ENCODE data around the gene IGFN1.

IGFN1 gene

GRCh38 chr1:201190624-201191051 is at the start of gene IGFN1:
Gene IGFN1 (plus strand): TSS chr1:201190824. CDS start chr1:201193294, 2,470 bp downstream.
- no peak for DNase-seq (ENCODE audit: low read depth, low spot score)

- no peak for DNase-seq (ENCODE audit: low read depth, low spot score)
These were observed 49.7 kb upstream of the IGFN1 start for GRCh38 chr1:201140941-201141260.

GRCh38 chr1:201141418-201141817 is 49.2 kb upstream of the IGFN1 start:
- DNase-seq (ENCODE audit: low read depth, low spot score) = no peak

GRCh38 chr1:201142011-201142848 is 48.4 kb upstream of the IGFN1 start:
- no peak for DNase-seq (ENCODE audit: low read depth, low spot score)

GRCh38 chr1:201142849-201143725 is 47.5 kb upstream of the IGFN1 start:
- DNase-seq (ENCODE audit: low read depth, low spot score) = no peak

GRCh38 chr1:201143726-201144635 is 46.6 kb upstream of the IGFN1 start:
- no peak for DNase-seq (ENCODE audit: low read depth, low spot score)

GRCh38 chr1:201144701-201145100 is 45.9 kb upstream of the IGFN1 start:
- DNase-seq (ENCODE audit: low read depth, low spot score) = no peak

- DNase-seq (ENCODE audit: low read depth, low spot score) = no peak
These were observed 45.5 kb upstream of the IGFN1 start for GRCh38 chr1:201145132-201145531.

- no peak for DNase-seq (ENCODE audit: low read depth, low spot score)
These were observed 44.8 kb upstream of the IGFN1 start for GRCh38 chr1:201145816-201146215.

- no peak for DNase-seq (ENCODE audit: low read depth, low spot score)
These were observed 43.8 kb upstream of the IGFN1 start for GRCh38 chr1:201146626-201147390.

- no peak for DNase-seq (ENCODE audit: low read depth, low spot score)
These were observed 43.1 kb upstream of the IGFN1 start for GRCh38 chr1:201147396-201148015.

- no peak for DNase-seq (ENCODE audit: low read depth, low spot score)
These were observed 41.2 kb upstream of the IGFN1 start for GRCh38 chr1:201149400-201149799.

- no peak for DNase-seq (ENCODE audit: low read depth, low spot score)
These were observed 36.9 kb upstream of the IGFN1 start for GRCh38 chr1:201153474-201154388.

- DNase-seq (ENCODE audit: low read depth, low spot score) = peak; percentile 82
These were observed 36.0 kb upstream of the IGFN1 start, which contains the start of gene TMEM9 for GRCh38 chr1:201154389-201155165. Gene TMEM9 (minus strand): TSS chr1:201154474. CDS start chr1:201153923, 551 bp downstream.

- DNase-seq (ENCODE audit: low read depth, low spot score) = no peak
These were observed 35.3 kb upstream of the IGFN1 start for GRCh38 chr1:201155354-201155753.

GRCh38 chr1:201156346-201156745 is 34.3 kb upstream of the IGFN1 start:
- no peak for DNase-seq (ENCODE audit: low read depth, low spot score)

GRCh38 chr1:201156819-201157218 is 33.8 kb upstream of the IGFN1 start:
- no peak for DNase-seq (ENCODE audit: low read depth, low spot score)

GRCh38 chr1:201157949-201158348 is 32.7 kb upstream of the IGFN1 start:
- no peak for DNase-seq (ENCODE audit: low read depth, low spot score)
